Thymus (tissue), 11 donors: Measurements from ENCODE around the gene HEATR5A. TPM values are rescaled to one million over a fixed set of nuclear protein-coding genes. Genes with fewer than 3 reads are reported as not detected.
"Not testable (repeated sequence)": the region's sequence is repeated elsewhere in the genome, so short reads cannot be mapped to it uniquely, and the experiment has no call there.

Experiments used
- DNase-seq, 9 donors: peaks; one replicate each; pipeline ENCODE4 v3.0.0-alpha.2; 2013; ENCODE audit warnings: low spot score in 9 of 9, low read depth in 6 of 9, missing footprints in 1 of 9
- H3K27ac ChIP-seq, 2 donors: one replicate each; pipeline ENCODE4 v1.5.1; 2013; ENCODE audit warnings: control low read depth in 1 of 2, low read depth in 1 of 2, low read length in 1 of 2, mild to moderate bottlenecking in 1 of 2, moderate library complexity in 1 of 2
- H3K27me3 ChIP-seq, 2 donors: one replicate each; pipeline ENCODE4 v1.5.1; 2013; ENCODE audit warnings: low read length in 1 of 2; ENCODE audit not compliant: control insufficient read depth in 2 of 2, insufficient read depth in 1 of 2
- H3K36me3 ChIP-seq, 2 donors: one replicate each; pipeline ENCODE4 v1.5.1; 2013; ENCODE audit warnings: low read length in 1 of 2, mild to moderate bottlenecking in 1 of 2, moderate library complexity in 1 of 2; ENCODE audit not compliant: control insufficient read depth in 2 of 2, insufficient read depth in 2 of 2
- H3K4me1 ChIP-seq, 2 donors: one replicate each; pipeline ENCODE4 v1.5.1; 2013; ENCODE audit warnings: low read length in 2 of 2; ENCODE audit not compliant: control insufficient read depth in 2 of 2, insufficient read depth in 2 of 2
- H3K4me3 ChIP-seq, 2 donors: one replicate each; pipeline ENCODE4 v1.5.1; 2013; ENCODE audit warnings: low read length in 2 of 2, control low read depth in 1 of 2, mild to moderate bottlenecking in 1 of 2
- H3K9me3 ChIP-seq, 2 donors: one replicate each; pipeline ENCODE4 v1.5.1; 2013; ENCODE audit warnings: low read length in 1 of 2, mild to moderate bottlenecking in 1 of 2; ENCODE audit not compliant: control insufficient read depth in 2 of 2, insufficient read depth in 1 of 2
- WGBS: extraction: QIAGEN DNeasy Blood & Tissue Kit; methylation state at CpG from one replicate; pipeline ENCODE4 v1.1.7; 2013; 5-methylcytosine and 5-hydroxymethylcytosine counted together
- polyA plus RNA-seq: library from polyadenylated mRNA; stranded (reverse); fragments of 200-250 nt; gene quantifications from one replicate; pipeline ENCODE4 v1.2.3, GENCODE V29; 2013
- total RNA-seq: library from RNA; stranded (reverse); fragments of 120-200 nt; gene quantifications from one replicate; pipeline ENCODE4 v1.2.4, GENCODE V29; 2013
- donor health status: healthy.

HEATR5A gene
- total and polyA plus RNA-seq, 2 donors: 7.5 to 10.9 TPM

DNA sequence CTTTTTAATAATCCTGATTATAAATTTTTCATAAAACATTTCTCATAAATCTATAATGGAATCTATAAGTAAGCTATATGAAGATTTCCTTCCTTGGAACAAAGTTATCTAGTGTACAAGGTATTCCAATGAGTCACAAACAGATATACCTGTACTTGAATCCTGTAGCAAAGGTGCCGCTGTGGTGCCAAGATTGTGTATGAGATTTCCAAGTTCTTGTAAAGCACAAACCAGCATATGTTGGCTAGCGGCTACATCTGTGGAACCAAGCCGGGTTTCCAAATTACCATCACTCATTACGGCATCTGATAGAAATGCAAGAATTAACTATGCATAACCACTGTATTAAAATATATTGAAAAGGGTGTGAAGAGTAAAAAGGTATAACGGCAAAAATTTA, 34.1 kb downstream of the HEATR5A start:
- no peaks in the 10 kb centered on the region for H3K4me1 ChIP-seq
- no peaks in the 10 kb centered on the region for H3K36me3 ChIP-seq
- no peak overlapping the region for H3K27ac ChIP-seq
- H3K4me3 ChIP-seq: no peak overlapping the region
- DNase-seq: no peak
- no peaks in the 10 kb centered on the region for H3K27me3 ChIP-seq
- WGBS: 98% methylated on average over 5 of the region's 5 CpGs
- no peaks in the 10 kb centered on the region for H3K9me3 ChIP-seq

DNA sequence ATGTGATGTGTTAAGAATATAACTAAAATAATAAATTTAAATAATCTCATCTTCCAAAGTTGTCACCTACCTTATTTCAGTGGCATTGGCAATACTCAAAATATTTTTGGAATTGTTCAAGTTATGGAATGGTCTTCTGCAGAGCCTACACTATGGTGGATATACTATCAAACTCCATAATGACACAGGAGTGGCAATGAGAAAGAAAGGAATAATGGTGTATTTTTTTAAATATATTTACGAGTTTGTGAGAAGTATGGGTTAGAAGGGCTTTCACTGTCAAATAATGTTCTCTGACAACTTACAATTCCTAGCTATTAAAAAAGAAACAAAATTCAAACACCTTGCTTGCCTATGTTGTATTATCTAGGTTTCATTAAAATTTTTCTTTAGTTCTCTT, 38.1 kb downstream of the HEATR5A start:
- Histone ChIP-seq H3K4me3 (no peak overlapping the region), H3K27ac (no peak overlapping the region), H3K4me1 (no peaks in the 10 kb centered on the region), H3K9me3 (no peaks in the 10 kb centered on the region), H3K36me3 (no peaks in the 10 kb centered on the region), H3K27me3 (no peaks in the 10 kb centered on the region)
- 97% methylated on average over 1 of the region's 1 CpG for WGBS
- DNase-seq: no peak

DNA sequence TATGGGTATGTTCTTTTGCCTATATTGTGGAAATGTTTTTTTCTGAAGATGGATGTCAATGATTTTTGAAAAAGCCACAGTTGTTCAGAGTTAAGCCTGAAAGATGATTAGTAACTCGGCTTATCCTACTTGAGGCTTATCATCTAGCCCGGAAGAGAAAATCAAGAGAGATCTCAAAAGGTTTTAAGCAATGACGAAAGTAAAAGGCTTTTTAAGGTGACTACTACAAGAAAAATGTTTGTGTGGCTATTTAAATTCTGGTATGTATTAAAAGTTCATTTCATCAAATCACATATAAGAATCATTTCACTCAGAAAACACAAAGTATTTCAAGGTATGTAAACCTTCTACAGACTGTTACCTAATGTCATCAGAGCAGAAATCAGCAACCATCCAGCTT, 40.2 kb downstream of the HEATR5A start:
- H3K4me1 ChIP-seq: no peaks in the 10 kb centered on the region
- H3K27me3 ChIP-seq: no peaks in the 10 kb centered on the region
- WGBS: 98% methylated on average over 3 of the region's 3 CpGs
- no peak for DNase-seq
- H3K9me3 ChIP-seq: no peaks in the 10 kb centered on the region
- no peak overlapping the region for H3K27ac ChIP-seq
- H3K4me3 ChIP-seq: no peak overlapping the region
- no peaks in the 10 kb centered on the region for H3K36me3 ChIP-seq

DNA sequence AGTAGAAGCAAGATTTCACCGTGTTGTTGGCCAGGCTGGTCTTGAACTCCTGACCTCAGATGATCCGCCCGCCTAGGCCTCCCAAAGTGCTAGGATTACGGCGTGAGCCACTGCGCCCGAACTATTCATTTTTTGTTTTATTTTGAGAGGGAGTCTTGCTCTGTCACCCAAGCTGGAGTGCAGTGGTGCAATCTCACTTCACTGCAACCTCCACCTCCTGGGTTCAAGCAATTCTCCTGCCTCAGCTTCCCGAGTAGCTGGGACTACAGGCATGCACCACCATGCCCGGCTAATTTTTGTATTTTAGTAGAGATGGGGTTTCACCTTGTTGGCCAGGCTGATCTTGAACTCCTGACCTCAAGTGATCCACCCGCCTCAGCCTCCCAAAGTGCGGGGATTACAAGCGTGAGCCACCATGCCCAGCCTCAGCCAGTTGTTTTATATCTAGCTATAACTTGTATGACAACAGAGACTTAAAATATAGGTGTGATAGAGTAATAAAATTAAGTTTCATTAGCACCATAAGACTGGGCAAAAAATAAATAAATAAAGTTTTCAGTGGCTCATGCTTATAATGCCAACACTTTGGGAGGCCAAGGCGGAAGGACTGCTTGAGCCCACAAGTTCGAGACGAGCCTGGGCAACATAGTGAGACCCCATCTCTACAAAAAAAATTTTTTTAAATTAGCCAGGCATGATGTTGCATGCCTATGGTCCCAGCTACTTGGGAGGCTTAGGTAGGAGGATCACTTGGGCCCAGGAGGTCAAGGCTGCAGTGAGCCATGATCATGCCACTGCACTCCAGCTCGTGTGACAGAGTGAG, 41.0 kb downstream of the HEATR5A start:
- WGBS: 97% methylated on average over 16 of the region's 16 CpGs
- not testable (repeated sequence) for H3K27me3 ChIP-seq, DNase-seq, H3K27ac ChIP-seq, H3K9me3 ChIP-seq, H3K4me1 ChIP-seq, H3K4me3 ChIP-seq, H3K36me3 ChIP-seq

DNA sequence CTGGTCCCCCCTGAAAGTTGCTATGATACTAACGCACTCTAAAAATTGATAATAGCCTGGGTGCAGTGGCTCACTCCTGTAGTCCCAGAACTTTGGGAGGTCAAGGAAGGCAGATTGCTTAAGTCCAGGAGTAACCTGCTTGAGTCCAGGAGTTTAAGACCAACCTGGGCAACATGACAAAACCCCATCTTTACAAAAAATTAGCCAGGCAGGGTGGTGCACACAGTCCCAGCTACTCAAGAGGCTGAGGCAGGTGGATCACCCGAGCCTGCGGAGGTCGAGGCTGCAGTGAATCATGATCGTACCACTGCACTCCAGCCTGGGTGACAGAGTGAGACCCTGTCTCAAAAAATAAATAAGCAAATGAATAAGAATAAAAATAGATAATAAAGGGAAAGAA, 42.9 kb downstream of the HEATR5A start:
- H3K4me1 ChIP-seq: no peaks in the 10 kb centered on the region
- H3K9me3 ChIP-seq: no peaks in the 10 kb centered on the region
- DNase-seq: no peak
- no peaks in the 10 kb centered on the region for H3K36me3 ChIP-seq
- H3K27me3 ChIP-seq: no peaks in the 10 kb centered on the region
- no peak overlapping the region for H3K4me3 ChIP-seq
- H3K27ac ChIP-seq: no peak overlapping the region
- over 99% methylated on average over 5 of the region's 5 CpGs for WGBS

DNA sequence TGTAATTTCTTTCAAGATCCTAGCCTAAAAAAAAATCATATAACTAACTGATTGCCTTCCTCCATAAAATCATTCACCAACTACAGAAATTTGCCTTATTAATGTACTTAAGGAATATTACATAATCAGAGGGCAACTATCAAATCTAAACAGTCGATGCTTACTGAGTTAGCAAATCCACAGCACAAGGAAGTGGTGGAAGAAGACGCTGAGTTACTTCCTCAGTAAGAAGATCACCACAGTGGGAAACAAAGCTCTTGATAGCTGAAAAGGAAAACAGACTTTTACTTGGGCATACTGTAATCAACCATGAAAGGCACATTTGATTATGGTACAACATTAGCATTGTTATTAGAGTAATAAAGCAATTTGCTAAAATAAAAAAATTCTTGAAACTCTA, 48.7 kb downstream of the HEATR5A start:
- WGBS: 24% methylated on average over 2 of the region's 2 CpGs

DNA sequence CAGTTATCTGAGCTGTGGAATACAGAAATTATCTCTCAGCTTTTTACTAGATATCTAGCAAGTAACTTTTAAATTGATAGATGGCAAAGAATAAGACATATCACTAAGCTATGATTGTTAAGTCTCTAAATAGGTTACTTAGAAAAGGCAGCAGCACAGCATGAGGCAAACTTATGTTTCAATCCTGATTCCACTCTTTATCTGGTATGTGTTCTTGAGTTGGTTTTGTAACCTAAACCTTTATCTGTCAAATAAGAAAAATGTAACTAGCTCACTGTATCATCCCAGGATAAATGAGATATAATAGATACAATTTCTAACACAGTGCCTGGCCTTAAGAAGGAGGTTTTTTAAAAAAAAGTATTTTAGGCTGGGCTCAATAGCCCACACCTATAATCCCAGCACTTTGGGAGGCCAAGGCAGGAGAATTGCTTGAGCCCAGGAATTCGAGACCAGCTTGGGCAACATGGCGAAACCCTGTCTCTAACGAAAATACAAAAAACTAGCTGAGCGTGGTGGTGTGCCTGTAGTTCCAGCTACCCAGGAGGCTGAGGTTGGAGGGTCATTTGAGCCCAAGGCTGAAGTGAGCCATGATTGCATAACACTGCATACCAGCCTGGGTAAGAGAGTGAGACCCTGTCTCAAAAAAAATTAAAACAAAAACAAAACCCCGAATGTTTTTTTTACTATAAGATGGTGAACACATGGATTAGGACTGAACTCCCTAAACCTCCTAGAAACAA, 56.8 kb downstream of the HEATR5A start:
- no peaks in the 10 kb centered on the region for H3K27me3 ChIP-seq
- no peak for DNase-seq
- no peak overlapping the region for H3K4me3 ChIP-seq
- no peaks in the 10 kb centered on the region for H3K36me3 ChIP-seq
- 98% methylated on average over 5 of the region's 5 CpGs for WGBS
- H3K9me3 ChIP-seq: no peaks in the 10 kb centered on the region
- no peaks in the 10 kb centered on the region for H3K4me1 ChIP-seq
- H3K27ac ChIP-seq: no peak overlapping the region

More for the DNA sequence above, 48.7 kb downstream of the HEATR5A start:
- no peaks in the 10 kb centered on the region for H3K27me3 ChIP-seq
- no peaks in the 10 kb centered on the region for H3K4me1 ChIP-seq
- H3K27ac ChIP-seq: no peak overlapping the region
- no peaks in the 10 kb centered on the region for H3K36me3 ChIP-seq
- no peak overlapping the region for H3K4me3 ChIP-seq
- no peaks in the 10 kb centered on the region for H3K9me3 ChIP-seq
- DNase-seq: peak in 1 of 9 donors; percentile 26

DNA sequence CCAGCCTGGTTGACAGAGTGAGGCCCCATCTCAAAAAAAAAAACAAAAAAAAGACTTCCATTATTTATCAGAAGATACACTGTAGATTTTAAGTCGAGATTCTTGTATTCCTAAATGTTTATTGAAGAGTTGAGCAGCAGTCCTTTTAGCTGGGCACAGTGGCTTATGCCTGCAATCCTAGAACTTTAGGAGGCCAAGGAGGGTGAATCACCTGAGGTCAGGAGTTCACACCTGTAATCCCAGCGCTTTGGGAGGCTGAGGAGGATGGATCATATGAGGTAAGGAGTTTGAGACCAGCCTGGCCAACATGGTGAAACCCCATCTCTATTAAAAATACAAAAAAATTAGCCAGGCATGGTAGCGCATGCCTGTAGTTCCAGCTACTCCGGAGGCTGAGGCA, 57.6 kb downstream of the HEATR5A start:
- Histone ChIP-seq H3K27me3 (no peaks in the 10 kb centered on the region), H3K27ac (no peak overlapping the region), H3K36me3 (no peaks in the 10 kb centered on the region), H3K4me3 (no peak overlapping the region), H3K9me3 (no peaks in the 10 kb centered on the region), H3K4me1 (no peaks in the 10 kb centered on the region)
- DNase-seq: no peak
- 95% methylated on average over 4 of the region's 4 CpGs for WGBS

DNA sequence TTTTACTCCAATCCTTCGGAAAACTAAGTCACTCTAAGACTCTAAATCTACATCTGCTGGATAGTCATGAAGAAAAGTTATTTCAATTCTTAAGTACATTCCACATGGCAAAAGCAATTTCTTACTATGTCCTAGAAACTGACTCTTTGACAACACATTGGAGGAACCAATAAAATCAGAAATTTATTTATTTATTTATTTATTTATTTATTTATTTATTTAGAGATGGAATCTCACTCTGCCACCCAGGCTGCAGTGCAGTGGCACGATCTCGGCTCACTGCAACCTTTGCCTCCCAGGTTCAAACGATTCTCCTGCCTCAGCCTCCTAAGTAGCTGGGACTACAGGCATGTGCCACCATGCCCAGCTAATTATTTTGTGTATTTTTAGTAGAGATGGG, 58.6 kb downstream of the HEATR5A start:
- 95% methylated on average over 4 of the region's 4 CpGs for WGBS
- H3K4me1 ChIP-seq, H3K9me3 ChIP-seq, H3K4me3 ChIP-seq, H3K27ac ChIP-seq, DNase-seq, H3K27me3 ChIP-seq, H3K36me3 ChIP-seq: not testable (repeated sequence)
